CD4-positive, alpha-beta T cell treated with Interleukin-15 for 1 hour (primary cell): ENCODE data around the gene PKDREJ.
"Not testable (repeated sequence)": the region's sequence is repeated elsewhere in the genome, so short reads cannot be mapped to it uniquely, and the experiment has no call there.

ENCODE experiments used
- DNase-seq: peaks from one replicate; pipeline ENCODE4 v3.0.0-alpha.2; 2020

The PKDREJ gene

DNA sequence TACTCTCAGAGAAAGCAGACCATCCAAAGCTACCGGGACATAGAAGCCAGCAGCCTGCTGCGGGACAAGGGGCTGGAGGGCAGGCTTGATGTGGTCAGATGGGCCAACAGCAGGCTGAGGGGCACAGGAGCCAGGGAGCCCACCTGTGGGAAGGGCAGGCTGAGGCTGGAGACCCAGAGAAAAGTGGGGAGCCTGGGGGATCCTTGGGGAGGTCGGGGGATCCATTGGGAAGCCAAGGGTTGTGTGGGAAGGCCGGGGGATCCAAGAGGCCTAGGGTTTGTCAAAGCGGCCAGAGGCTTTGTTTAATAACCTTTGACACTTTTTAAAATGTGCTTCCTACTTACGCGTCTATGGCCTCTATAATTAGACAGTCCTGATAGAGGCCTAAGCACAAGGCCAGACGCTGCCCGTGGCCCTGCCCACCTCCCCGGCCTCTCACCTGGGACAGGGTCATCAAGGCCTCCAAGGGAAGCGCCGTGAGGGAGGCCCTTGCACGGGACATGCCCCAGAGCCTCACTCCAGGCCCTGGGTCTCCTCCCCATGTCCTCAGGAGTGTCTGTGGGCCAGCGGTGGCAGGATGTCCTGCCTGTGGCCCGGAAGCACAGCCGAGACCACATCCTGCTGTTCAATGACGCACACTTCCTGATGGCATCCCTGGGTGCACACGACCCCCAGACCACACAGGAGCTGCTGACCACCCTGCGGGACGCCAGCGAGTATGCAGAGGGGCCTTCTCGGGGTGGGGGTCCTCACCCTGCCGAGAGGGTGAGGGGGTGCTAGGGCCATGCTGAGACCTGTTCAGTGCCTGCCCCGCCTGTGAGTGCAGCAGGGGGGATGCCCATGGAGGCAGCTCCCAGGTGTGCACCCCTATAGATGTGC is 25.0 kb upstream of the PKDREJ start:
- DNase-seq, result peak; percentile 68

DNA sequence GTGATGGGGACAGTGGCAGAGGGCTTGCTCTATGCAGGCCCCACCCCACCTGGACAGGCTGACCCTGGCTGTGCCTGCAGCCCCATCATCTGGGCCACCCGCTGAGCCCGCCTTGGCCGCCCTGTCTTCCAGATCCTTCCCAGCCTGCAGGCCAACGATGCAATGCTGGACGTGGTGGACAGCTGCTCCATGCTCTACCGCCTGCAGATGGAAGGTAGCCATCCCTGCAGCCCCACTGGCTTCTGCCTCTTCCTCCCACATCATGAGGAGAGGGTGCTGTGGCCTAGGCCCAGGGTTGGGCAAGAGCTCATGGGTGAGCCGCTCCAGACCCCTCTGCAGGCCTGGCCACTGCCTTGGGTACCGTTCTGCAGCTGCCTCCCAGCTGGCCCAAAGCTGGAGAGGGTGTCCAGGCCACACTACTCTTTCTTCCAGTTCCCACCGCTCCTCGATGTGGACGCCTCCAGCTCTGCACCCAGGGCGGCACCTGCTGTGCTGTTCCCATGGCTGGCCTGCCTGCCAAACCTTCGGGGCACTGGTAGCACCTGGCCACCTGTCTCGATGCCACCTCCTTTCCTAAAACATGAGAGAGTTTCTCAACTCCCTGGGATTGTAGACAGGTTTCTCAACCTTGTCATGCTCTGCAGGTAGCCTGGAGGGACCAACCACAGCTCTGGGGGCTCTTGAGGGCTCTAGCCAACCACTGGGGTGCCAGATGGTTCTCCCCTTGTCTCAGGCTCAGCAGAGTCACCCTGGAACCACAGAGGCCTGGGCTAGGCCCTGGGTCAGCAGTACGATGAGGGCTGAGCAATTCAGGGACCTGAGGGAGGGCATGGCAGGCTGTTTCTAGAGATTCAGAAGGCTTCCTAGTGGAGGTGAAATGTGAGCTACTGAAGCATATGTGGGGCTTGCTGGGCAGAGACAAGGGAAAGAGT is 24.1 kb upstream of the PKDREJ start:
- DNase-seq, result no peak

DNA sequence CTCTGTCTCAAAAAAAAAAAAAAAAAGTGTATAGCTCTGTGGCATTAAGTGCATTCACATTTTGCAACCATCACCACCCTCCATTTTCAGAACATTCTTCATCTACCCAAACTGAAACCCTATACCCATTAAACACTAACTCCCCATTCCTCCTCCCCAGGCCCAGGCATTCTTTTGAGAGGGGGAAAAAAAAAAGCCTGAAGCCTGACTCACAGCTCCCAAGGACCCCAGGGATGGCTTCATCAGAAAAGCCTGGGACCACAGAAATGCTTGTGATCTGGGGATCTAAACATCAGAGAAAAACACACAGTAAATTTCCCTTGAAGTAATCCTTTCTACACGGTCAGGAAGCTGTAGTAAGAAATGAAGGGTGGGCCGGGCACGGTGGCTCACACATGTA is 22.9 kb upstream of the PKDREJ start:
- DNase-seq, result no peak

DNA sequence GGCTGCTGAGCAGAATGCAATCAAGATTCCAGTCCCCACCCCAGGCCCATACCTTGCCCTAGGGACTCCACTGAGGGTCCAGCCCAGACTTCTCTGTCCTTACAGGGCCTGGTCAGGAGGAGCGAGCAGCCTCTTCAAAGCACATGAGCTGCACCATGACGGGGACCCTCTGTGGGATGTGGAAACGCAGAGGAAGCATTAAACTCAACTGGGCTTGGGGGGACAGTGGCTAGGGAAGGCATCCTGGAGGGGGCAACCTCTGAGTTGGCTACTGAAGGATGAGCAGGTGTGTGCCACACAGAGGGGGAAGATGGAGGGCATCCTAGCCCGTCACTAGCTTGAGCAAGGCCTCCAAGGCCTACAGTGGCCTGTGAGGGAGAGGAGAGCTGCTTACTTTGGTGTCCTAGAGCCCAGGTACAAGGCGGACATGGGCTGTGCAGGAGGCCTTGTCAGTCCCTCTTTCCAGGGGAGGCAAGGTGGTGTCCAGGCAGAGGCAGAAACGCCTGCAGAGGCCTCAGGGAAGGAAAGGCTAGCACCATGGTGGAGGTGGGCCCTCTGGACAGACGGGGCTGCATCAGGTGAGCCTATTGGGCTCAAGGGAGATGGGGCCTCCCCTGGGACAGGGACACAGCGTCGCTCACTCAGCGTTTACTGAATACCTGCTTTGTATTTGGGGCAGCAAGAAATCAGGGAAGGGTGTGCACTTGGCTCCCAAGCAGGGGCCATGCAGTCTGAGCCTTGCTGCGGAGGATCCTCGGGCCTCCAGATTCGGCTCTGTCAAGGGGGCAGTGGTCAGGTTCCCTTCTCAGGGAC is 18.9 kb upstream of the PKDREJ start:
- DNase-seq, result no peak

DNA sequence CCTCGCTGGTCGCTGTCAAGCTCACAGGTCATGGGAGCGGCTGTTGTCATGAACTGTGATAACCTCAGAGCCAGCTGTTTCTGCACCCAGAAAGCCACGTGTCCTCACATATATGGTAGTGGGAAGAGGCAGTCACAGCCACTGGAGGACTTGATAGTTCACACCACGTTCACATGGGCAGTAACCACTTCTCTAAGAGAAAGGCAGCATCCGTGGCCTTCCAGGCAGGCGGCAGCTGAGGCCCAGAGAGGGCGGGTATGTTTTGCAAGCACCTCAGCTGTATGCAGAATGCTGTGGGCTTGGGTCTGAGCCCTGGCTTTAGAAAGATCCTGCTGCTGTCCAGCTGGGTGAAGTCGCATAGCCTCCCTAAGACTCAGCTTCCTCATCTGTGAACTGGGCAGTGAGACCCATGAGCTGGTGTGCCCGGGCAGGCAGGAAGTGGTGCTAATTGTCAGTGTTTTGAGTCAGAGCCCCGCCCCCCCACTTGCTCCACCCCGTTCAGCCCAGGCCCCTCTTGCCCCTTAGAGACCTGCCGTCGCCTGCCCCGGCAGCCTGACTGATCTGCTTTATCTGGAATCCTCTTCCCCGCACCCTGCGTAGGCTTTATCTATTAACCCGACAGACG is 18.0 kb upstream of the PKDREJ start:
- DNase-seq, result peak; percentile 67

DNA sequence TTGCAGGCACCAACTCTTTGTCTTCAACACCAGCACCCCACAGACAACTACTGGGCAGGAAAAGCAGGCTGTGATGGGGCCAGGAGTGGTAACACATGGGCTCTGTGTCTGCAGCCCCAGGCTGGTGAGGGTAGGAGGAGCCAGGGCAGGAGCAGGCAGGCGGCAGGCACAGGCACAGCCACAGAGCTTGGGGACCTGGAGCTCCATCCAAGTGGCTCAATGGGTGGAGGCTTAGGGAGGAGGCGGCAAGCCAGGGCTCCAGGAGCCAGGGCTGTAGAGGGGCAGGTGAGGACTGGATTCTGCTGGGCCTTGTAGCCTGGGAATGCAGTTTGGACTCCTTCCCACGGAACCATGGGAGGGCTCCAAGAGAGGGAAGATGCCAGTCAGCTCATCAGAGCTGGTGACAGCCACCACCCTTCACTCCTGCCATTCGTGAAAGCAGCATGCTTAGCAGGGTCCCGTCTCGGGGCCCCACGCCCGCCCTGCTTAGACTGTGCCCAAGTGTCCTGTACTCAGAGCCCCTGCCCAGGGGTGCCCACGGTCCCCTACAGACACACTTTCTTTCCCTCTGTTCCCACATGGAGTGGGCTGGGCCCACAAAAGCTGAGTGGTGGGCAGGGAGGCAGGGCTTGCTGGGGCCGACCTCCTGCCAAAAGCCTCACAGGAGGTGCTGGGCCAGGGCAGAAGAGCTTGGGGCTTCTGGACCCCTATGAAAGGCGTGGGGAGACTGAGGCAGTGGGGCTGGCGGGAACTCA is 17.1 kb upstream of the PKDREJ start:
- no peak for DNase-seq

DNA sequence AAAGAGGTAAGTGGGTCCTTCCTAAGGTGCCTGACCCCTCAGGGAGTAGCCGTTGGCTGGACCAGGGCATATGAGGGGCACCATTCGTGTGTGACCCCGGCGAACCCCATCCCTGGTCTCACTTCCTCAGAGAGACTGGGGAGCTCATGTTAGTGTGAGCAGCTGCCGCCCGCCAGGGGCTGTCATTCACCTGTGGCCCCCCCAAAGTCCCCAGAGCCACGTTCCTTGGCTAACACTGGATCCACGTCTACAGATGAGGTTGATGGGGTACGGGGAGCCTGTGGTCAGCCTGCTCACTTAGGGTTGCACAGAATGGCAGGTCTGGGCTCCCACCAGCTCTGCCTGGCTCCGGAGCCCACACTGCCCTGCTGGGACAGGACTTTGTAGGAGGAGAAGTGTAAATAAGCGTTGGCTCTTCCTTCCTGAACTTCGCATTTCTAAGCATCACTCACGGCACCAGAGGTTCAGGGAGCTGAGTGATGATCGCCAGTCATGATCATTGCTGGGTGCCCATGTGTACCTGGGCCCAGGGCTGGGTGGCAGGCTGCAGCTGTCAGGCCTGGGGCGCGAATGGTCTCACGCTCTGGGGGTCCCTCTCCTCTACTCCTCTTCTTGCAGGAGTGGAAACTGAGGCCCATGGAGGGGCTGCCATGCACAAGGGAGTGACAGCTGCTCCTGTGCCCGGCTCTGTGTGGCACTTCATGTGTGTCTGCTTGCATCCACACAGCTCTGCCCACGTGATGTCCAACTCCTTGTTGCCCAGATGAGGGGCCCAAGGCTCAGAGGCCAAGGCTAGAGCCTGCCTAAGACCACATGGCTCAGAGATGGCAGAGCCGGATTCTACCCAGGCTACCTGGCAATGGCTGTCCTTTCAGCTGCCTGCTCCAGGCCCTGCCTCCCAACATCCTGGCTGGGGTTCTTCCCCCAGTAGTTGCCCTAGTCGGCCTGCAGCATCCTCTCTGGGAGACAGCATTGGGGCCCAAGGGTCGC is 15.8 kb upstream of the PKDREJ start:
- no peak for DNase-seq

DNA sequence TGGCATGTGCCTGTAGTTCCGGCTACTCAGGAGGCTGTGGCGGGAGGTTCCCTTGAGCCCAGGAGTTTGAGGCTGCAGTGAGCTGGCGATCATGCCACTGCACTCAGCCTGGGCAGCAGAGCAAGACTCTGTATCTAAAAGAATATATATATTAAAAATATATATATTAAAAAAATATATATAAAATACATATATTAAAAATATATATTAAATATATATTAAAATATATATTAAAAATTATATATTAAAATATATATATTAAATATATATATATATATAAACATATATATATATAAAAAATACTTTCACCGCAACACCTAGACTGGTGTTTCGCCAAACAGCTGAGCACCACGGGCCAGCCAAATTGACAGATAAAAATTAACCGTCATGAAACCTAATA is 13.4 kb upstream of the PKDREJ start:
- DNase-seq, result no peak

DNA sequence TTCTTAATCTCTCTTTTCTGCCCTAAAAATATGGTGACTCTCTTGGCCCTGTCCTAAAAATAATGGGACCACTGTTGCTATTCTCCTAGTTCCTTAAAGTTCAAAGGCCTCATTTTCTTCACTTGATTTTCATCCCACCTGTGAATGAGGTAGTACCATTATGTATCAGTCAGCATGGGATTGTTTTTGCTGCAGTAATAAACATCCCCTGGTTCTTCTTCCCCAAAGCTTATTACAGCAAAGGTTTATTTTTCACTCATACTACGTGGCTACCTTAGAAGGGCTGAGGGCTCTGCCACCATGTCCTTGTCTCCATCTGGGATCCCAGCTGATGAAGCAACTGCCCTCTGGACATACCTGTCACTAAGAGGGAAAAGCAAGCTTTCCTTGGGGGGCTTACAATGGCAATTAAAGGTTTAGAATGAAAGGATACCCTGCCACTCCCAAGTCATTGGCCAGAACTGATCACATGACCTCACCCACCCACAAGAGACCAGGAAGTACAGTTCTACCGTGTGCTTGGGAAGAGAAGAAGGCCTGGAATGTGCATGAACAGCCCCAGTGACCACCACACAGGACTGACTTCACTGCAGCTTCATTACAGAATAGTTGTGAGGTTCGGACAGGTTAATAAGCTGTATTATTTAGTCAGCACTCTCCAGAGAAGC is 12.4 kb upstream of the PKDREJ start:
- no peak for DNase-seq

DNA sequence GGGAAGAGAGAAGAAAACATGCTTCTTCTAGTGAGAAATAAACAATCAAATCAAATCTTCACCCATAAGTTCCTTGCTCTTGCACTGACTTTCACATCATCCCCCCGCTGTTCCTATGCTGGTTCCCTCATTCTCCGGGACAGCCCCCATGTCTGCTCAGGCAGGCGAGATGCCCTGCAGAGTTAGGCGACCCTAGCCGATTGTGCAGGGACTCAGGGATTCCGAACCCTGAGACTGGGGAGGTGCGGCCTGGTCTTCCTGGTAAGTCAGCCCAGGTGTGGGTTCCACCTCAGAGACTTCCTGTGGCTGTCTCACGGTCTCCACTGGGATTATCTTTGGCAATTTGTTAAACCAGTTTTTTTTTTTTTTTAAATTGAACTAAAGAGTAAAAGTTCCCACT is 11.2 kb upstream of the PKDREJ start:
- no peak for DNase-seq

DNA sequence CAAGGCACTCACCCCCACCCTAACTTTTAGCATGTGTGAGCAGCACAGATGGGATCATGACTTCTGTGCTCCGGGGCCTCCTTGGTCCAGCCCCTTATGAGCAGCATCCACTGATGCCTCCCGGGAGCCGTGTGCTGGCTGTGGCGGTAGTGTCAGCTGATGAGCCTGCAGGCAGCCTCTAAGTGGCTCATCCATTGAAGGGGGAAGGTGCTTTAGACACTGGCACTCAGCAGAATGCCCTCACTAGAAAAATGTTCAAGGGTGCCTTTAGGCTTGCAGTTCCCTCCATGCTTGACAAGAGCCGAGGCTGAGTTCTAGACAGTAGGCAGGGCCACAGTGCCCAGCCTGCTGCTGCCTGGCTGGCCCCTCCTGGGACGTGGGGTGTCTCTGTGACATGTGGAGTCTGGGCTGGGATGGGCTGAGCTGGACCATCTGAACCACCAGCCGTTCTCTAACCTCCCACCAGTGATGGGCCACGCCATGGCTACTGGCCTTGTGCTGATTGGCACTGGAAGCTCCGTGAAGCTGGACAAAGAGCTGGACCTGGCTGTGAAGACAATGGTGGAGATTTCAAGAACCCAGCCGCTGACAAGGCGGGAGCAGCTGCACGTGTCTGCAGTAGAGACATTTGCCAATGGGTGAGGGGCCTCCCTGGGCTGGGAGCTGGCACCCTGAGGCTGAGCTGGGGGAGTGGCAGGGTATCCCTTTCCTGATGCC is 10.4 kb upstream of the PKDREJ start:
- peak; percentile 6 for DNase-seq

DNA sequence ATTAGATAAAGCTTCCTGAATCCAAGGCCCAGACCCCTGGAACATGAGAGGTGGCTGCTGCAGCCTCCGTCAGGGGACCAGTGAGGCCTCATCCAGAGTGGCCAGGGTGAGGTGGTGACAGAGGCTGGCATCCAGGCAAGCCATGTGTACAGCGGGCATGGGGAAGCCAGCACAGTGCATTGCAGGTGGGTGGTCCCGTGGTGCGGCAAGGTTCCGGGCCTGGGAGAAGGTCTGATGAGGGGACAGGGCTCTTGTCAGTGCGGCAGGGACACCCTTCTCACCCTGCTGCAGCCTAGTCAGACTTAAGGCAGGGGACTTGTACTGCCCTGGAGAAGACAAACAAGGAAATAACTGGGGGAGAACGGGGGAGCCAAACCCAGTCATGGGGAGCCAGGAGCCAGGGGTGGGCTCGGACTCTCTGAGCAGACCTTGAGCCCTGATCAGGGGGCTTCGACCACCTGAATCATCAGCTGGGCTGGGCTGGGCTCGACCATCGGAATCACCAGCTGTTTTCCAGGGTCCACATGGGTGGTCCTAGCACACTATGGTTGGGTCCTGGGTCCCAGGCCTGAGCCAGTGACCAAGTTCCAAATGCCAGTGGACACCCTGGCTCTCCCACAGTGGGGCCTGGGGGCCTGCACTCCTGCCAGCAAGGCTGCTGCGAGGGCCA is 9.8 kb upstream of the PKDREJ start:
- DNase-seq, result peak; percentile 7

DNA sequence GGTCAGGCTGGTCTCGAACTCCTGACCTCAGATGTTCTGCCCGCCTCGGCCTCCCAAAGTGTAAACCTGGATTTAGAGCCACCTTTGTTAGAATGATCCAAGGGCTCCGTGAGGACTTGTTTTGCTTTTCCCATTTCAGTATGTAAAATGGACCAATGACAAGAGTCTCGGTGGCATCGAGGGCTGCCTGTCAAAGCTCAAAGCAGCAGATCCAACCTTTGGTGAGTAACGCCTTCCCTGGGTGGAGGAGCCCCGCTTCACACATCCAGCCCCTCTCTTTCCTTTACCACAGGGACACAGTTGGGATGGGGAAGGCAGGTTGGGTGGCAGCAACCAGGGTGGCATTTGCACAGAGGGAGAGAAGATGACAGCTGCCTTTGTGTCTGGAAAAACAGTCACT is 9.1 kb upstream of the PKDREJ start:
- DNase-seq, result no peak

DNA sequence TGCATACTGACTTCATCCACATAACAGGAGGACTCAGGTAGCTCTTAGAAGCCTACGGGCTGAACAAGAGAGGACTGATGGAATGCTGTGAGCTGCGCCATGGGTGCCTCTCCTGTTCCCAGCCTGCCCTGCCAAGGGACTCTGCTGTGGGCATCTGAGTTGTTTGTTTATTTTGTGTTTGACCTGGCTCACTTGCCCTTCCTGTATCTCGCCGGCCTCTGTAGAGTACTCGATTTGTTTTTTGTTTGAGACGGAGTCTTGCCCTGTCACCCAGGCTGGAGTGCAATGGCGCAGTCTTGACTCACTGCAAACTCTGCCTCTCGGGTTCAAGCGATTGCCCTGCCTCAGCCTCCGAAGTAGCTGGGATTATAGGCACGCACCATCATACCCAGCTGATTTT is 6.4 kb upstream of the PKDREJ start:
- DNase-seq, result no peak

DNA sequence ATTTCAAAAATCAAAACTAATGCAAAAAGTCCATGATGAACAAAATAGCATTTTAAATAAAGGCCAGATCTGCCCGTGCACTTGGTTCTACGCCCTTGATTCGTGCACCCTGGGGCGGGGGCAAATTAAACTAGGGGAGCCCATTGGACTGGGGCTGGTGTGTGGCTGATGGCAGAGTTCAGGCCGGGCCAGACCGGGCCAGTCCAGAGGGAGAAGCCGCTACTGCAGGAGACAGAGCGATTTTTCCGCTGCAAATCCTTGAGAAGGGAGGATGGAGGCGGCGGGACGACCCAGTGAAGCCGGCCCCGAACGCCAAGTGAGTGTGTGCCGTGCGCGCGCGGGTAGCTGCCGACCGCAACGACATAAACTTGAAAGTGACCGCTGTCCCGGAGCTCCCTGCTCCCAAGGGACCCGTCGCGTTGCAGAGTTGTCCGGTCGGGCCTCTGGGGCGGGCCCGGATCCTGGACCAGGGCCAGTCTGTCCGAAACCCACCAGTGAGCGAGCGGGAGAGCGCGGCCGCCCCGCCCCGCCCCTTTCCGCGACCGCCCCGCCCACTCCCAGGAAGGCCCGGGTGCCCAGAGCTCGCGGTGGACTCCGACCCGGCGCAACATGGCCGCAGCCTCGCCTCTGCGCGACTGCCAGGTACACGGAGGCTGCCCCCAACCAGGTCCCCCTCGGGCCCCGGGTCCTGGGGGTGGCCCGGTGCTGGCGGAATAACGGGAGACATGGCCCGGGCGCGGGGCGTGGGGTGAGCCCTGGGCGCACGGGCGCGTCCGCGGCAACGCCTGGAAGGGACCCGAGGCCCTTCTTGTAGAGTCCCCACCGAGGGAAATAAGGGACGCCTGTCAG is 4.5 kb upstream of the PKDREJ start, which contains the start of gene TTC38:
TSS of gene TTC38 (plus strand) at position 578 of the 849 bp plus-strand sequence. CDS start at position 610, 32 bp downstream.
- peak; percentile 61 for DNase-seq

DNA sequence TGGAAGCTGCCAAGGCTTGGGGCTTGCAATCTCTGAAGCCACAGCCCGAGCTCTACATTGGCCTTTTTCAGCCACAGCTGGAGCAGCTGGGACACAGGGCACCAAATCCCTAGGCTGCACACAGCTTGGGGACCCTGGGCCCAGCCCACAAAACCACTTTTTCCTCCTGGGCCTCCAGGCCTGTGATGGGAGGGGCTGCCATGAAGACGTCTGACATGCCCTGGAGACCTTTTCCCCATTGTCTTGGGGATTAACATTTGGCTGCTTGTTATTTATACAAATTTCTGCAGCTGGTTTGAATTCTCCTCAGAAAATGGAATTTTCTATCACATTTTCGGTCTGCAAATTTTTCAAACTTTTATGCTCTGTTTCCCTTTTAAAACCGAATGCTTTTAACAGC is 2.5 kb upstream of the PKDREJ start:
- DNase-seq, result not testable (repeated sequence)

DNA sequence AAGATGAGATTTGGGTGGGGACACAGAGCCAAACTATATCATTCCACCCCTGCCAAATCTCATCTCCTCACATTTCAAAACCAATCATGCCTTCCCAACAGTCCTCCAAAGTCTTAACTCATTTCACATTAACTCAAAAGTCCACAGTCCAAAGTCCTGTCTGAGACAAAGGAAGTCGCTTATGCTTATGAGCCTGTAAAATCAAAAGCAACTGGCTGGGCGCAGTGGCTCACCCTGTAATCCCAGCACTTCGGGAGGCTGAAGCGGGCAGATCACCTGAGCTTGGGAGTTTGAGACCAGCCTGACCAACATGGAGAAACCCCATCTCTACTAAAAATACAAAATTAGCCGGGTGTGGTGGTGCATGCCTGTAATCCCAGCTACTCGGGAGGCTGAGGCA is 1.4 kb upstream of the PKDREJ start:
- not testable (repeated sequence) for DNase-seq
